Liver (tissue), 9 donors: ENCODE results near the gene PTMA. TPM values are rescaled to one million over a fixed set of nuclear protein-coding genes. Genes with fewer than 3 reads are reported as not detected.
A peak's percentile ranks its signal among the peaks of the same experiment; 100 is the strongest.

ENCODE experiments used
- DNase-seq: peaks from one replicate; pipeline ENCODE4 v3.0.0-alpha.2; 2017; ENCODE audit warnings: low spot score
- H3K27ac ChIP-seq, 2 donors: one replicate each; pipeline ENCODE4 v1.7.0; 2013; ENCODE audit warnings: inconsistent platforms in 2 of 2, low read length in 2 of 2, control low read depth in 1 of 2, low read depth in 1 of 2, mild to moderate bottlenecking in 1 of 2
- H3K27me3 ChIP-seq, 4 donors: one replicate each; pipeline versions ENCODE4 v1.6.1 to v1.7.0; 2013; ENCODE audit warnings: low read length in 3 of 4, inconsistent platforms in 1 of 4, mild to moderate bottlenecking in 1 of 4, moderate library complexity in 1 of 4; ENCODE audit not compliant: control insufficient read depth in 4 of 4, insufficient read depth in 4 of 4
- H3K36me3 ChIP-seq, 4 donors: one replicate each; pipeline versions ENCODE4 v1.6.1 to v1.7.0; 2013; ENCODE audit warnings: low read length in 3 of 4, mild to moderate bottlenecking in 3 of 4, low read depth in 1 of 4, moderate library complexity in 1 of 4; ENCODE audit not compliant: control insufficient read depth in 4 of 4, insufficient read depth in 3 of 4
- H3K4me1 ChIP-seq, 4 donors: one replicate each; pipeline versions ENCODE4 v1.6.1 to v1.7.0; 2013; ENCODE audit warnings: low read length in 3 of 4, mild to moderate bottlenecking in 3 of 4, moderate library complexity in 1 of 4; ENCODE audit not compliant: control insufficient read depth in 4 of 4, insufficient read depth in 4 of 4
- H3K4me3 ChIP-seq, 3 donors: one replicate each; pipeline versions ENCODE4 v1.6.1 to v1.7.0; 2013; ENCODE audit warnings: low read length in 3 of 3, control low read depth in 1 of 3, low read depth in 1 of 3, mild to moderate bottlenecking in 1 of 3
- H3K9ac ChIP-seq, 2 donors: one replicate each; pipeline ENCODE4 v1.7.0; 2013; ENCODE audit warnings: low read length in 2 of 2, mild to moderate bottlenecking in 2 of 2, moderate library complexity in 2 of 2, control low read depth in 1 of 2, low read depth in 1 of 2
- H3K9me3 ChIP-seq, 4 donors: one replicate each; pipeline versions ENCODE4 v1.6.1 to v1.7.0; 2013; ENCODE audit warnings: low read length in 3 of 4; ENCODE audit not compliant: control insufficient read depth in 4 of 4
- CTCF ChIP-seq: fragments of 150-350 bp; IDR thresholded peaks from 2 replicates; pipeline ENCODE4 v1.5.1; 2017; ENCODE audit warnings: improper control_type of control experiment, low read depth, low read length; ENCODE audit not compliant: missing input control
- EGR1 ChIP-seq, 2 donors: IDR thresholded peaks; 2 replicates each; pipeline ENCODE4 v1.6.1; 2016 to 2018; ENCODE audit warnings: antibody characterized with exemption in 2 of 2, low read depth in 2 of 2
- FOXA1 ChIP-seq: IDR thresholded peaks from 2 replicates; pipeline ENCODE4 v1.6.1; 2016; ENCODE audit warnings: antibody characterized with exemption
- HNF4A ChIP-seq, 2 donors: conservative IDR thresholded peaks; 2 replicates each; pipeline ENCODE4 v1.6.1; 2016; ENCODE audit warnings: antibody characterized with exemption in 2 of 2, mild to moderate bottlenecking in 2 of 2
- HNF4G ChIP-seq: IDR thresholded peaks from 2 replicates; pipeline ENCODE4 v1.6.1; 2016; ENCODE audit warnings: antibody characterized with exemption
- MAX ChIP-seq: IDR thresholded peaks from 2 replicates; pipeline ENCODE4 v1.6.1; 2016; ENCODE audit warnings: antibody characterized with exemption
- RAD21 ChIP-seq, 2 donors: IDR thresholded peaks; 2 replicates each; pipeline ENCODE4 v1.6.1; 2016; ENCODE audit warnings: antibody characterized with exemption in 2 of 2, mild to moderate bottlenecking in 2 of 2
- RXRA ChIP-seq, 2 donors: IDR thresholded peaks; 2 replicates each; pipeline ENCODE4 v1.6.1; 2017 to 2018; ENCODE audit warnings: antibody characterized with exemption in 2 of 2, mild to moderate bottlenecking in 1 of 2
- TAF1 ChIP-seq: conservative IDR thresholded peaks from 2 replicates; pipeline ENCODE4 v1.6.1; 2016; ENCODE audit warnings: antibody characterized with exemption, mild to moderate bottlenecking
- YY1 ChIP-seq: IDR thresholded peaks from 2 replicates; pipeline ENCODE4 v1.6.1; 2016; ENCODE audit warnings: antibody characterized with exemption, mild to moderate bottlenecking
- WGBS: extraction: QIAGEN DNeasy Blood & Tissue Kit; methylation state at CpG from one replicate; pipeline ENCODE4 v1.1.7; 2013; 5-methylcytosine and 5-hydroxymethylcytosine counted together
- polyA plus RNA-seq, 2 donors: library from polyadenylated mRNA; stranded (reverse) in 1 of 2; unstranded in 1 of 2; fragments of 200-250 nt in 1 of 2; fragments of >200 nt in 1 of 2; fragmentation: Nextera tagmentation in 1 of 2; extraction: Ambion mirVana in 1 of 2; gene quantifications; one replicate each; pipeline versions ENCODE4 v1.2.1 to v1.2.3, GENCODE V29; 2013 to 2015
- total RNA-seq, 2 donors: library from RNA; depleted of rRNA; stranded (reverse); fragments of >200 nt; gene quantifications; one replicate each; pipeline ENCODE4 v1.2.3, GENCODE V29; 2014
- donor health status: healthy.
- donor health status: healthy.
- donor health status: healthy.
- donor health status: healthy.
- donor health status: healthy.

PTMA gene
- total and polyA plus RNA-seq, 4 donors = 201 to 523 (median 366) TPM

- Histone ChIP-seq H3K4me3 (no peak overlapping the region), H3K4me1 (peaks cover 6 to 31% (median 20%) of the 10 kb centered on the region in 4 donors), H3K9ac (no peak overlapping the region), H3K27ac (peak overlapping the region; percentile 14 to 28), H3K9me3 (no peaks in the 10 kb centered on the region), H3K27me3 (no peaks in the 10 kb centered on the region), H3K36me3 (peaks cover 0 to 8% (median 5%) of the 10 kb centered on the region in 4 donors)
- WGBS = 21% methylated on average over 15 of the region's 15 CpGs
- DNase-seq = peak; percentile 93
- TF ChIP-seq RAD21 (IDR thresholded peaks at IDR 0.05) (peak; percentile 84 to 94), YY1 (peak; percentile 16), FOXA1 (no peak), HNF4A (conservative IDR thresholded peaks at IDR 0.05) (peak in 1 of 2 donors; percentile 6), RXRA (IDR thresholded peaks at IDR 0.05) (peak in 1 of 2 donors; percentile 14), CTCF (peak; percentile 93), MAX (no peak)
Observed at GRCh38 chr2:231713730-231714638, 5.7 kb downstream of the PTMA start.

- WGBS = 66% methylated on average over 17 of the region's 17 CpGs
- no peak for TF ChIP-seq HNF4G
- no peak for TF ChIP-seq HNF4A (conservative IDR thresholded peaks at IDR 0.05)
- TF ChIP-seq RXRA (IDR thresholded peaks at IDR 0.05) = peak; percentile 47 to 84
- TF ChIP-seq CTCF = peak; percentile 74
- peak; percentile 86 to 89 for TF ChIP-seq RAD21 (IDR thresholded peaks at IDR 0.05)
- Histone ChIP-seq H3K4me1 (peaks cover 6 to 31% (median 18%) of the 10 kb centered on the region in 4 donors), H3K9ac (no peak overlapping the region), H3K9me3 (no peaks in the 10 kb centered on the region), H3K36me3 (peaks cover 0 to 8% (median 5%) of the 10 kb centered on the region in 4 donors), H3K27ac (no peak overlapping the region), H3K27me3 (no peaks in the 10 kb centered on the region), H3K4me3 (no peak overlapping the region)
- DNase-seq = peak; percentile 88
Observed at GRCh38 chr2:231714639-231715498, 6.5 kb downstream of the PTMA start.

- peaks cover 6 to 31% (median 17%) of the 10 kb centered on the region in 4 donors for H3K4me1 ChIP-seq
- H3K9ac ChIP-seq = no peak overlapping the region
- no peak overlapping the region for H3K4me3 ChIP-seq
- no peaks in the 10 kb centered on the region for H3K9me3 ChIP-seq
- 41% methylated on average over 5 of the region's 5 CpGs for WGBS
- H3K36me3 ChIP-seq = peaks cover 0 to 8% (median 5%) of the 10 kb centered on the region in 4 donors
- no peaks in the 10 kb centered on the region for H3K27me3 ChIP-seq
- no peak for DNase-seq
- TF ChIP-seq TAF1 = no peak
- no peak for TF ChIP-seq RXRA (IDR thresholded peaks at IDR 0.05)
- no peak for TF ChIP-seq EGR1 (IDR thresholded peaks at IDR 0.05; ENCODE audit: low read depth in 2 of 2)
- no peak for TF ChIP-seq YY1
- TF ChIP-seq HNF4A (conservative IDR thresholded peaks at IDR 0.05) = no peak
- TF ChIP-seq CTCF = no peak
- no peak overlapping the region for H3K27ac ChIP-seq
Observed at GRCh38 chr2:231715499-231715837, 7.1 kb downstream of the PTMA start.
